Fibroblast of peridontal ligament (primary cell): ENCODE results near the gene CELA1.
"Not testable (repeated sequence)": the region's sequence is repeated elsewhere in the genome, so short reads cannot be mapped to it uniquely, and the experiment has no call there.

Source experiments
- DNase-seq: peaks from one replicate; pipeline ENCODE4 v3.0.0-alpha.2; 2010; ENCODE audit errors: extremely low read depth

CELA1 gene

DNA sequence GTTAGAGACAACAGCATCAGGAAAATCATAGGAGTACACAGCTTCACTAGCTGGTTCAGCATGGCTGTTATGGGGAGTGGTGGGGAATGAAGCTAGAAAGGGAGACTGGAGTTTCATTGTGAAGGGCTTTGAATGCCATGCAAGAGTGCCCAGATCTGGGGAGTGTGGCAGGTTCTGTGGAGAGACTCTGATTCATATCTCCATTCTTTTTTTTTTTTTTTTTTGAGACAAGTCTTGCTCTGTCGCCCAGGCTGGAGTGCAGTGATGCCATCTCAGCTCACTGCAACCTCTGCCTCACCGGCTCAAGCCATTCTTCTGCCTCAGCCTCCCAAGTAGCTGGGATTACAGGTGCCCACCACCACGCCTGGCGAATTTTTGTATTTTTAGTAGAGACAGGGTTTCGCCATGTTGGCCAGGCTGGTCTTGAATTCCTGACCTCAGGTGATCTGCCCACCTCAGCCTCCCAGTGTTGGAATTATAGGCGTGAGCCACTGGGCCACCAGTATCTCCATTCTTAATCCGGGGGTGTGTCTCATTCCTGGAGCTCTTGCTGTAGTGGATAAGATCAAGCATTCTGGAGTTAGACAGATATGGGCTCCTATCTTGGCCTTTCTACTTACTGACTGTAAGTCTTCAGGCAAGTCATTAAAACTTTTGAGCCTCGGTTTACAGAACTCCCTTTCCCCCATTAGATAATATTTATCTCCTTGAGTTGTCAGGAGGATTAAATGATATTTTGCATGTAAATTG, 28.2 kb downstream of the CELA1 start:
- not testable (repeated sequence) for DNase-seq

DNA sequence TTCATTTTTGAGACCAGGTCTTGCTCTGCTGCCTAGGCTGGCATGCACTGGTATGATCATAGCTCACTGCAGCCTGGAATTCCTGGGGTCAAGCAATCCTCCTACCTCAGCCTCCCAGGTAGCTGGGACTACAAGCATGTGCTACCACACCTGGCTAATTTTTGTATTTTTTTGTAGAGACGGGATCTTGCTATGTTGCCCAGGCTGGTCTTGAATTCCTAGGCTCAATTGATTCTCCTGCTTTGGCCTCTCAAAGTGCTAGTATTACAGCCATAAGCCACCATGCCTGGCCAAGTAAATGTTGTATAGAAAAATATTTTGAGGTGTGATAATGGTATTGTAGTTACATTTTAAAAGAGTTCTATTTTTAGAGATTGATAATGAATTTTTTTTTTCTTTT, 35.1 kb downstream of the CELA1 start:
- no peak for DNase-seq

DNA sequence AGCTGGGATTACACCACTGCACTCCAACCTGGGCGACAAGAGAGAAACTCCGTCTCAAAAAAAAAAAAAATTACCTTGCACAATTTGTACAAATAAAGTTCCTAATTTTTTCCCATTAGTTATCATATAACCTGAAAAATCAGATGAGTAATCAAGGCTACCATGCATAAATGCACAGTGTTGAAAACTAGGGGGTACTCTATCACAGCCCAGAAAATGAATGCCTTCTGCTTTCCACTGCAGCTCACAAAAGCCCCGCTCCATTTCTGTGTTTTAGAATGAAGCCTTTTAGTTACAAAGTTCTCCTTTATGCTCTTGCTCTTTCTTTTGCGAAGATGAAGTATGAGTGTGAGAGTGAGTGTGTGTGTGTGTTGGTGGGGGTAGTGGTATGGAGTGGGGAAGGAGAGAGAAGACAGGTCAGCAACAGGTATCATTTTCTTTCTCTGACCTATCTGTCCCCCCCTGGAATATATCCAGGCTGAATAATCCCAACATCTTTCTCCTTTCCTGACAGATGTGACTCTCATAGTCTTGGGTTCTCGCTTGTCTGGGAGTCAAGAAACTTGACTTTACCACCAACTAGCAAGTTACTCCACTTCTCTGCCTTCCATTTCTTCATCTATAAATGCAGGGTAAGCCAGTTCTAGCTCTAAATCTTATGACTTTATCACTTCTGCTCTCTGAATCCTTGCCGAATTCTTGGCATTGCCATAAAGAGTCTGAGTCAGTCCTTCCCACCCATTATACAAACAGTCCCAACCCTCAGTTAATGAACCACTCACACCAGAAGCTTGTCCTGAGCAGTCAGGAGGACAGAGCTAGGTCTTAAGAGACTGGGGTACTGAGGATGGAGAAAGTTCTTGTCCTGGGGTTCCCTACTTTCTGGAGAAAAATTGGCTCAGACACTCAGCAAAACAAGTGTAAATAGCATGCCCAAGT, 38.6 kb downstream of the CELA1 start:
- peak; percentile 93 for DNase-seq

DNA sequence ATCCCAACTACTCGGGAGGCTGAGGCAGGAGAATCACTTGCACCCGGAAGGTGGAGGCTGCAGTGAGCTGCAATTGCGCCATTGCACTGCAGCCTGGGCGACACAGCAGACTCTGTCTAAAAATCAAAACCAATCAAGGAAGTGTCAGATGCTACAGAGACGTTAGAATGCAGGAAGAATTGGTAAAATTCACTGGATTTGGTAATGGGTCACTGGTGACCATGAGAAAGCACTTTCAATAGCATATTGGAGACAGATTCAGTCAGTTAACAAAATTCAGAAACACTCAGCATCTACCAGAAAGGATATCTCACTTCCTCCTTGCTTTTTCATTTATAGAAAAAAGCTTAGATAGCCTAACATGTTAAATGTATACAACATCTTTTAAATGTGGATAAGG, 40.0 kb downstream of the CELA1 start:
- no peak for DNase-seq

DNA sequence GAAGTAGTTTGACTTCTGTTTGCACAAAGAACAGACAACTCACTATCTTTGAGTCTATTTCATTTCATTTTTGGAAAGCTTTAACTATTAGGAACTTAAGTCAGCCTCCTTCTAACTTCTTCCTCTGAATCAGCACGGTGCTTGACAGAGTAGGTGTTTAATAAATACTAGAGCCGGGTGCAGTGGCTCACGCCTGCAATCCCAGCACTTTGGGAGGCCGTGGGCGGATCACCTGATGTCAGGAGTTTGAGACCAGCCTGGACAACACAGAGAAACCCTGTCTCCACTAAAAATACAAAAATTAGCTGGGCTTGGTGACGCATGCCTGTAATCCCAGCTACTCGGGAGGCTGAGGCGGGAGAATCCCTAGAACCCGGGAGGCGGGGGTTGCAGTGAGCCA, 45.7 kb downstream of the CELA1 start:
- not testable (repeated sequence) for DNase-seq

DNA sequence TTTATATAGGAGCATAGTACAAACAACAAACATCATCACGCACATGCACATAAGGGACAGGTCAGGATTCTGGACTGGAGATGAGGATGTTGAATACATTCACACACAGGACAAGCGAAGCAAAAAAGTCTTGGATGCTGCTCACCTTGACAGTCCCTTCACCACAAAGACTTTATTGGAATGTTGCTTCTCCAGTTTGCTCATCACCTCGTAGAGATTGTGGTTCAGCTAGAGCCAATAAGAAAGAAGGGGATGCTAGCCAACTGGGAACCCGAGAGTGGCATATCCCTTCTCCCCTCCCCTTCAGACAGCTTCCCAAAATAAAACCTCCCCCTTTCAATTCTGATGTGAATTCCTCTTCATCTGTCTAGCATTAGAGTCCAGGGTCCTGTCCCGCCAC, 50.8 kb downstream of the CELA1 start:
- no peak for DNase-seq

DNA sequence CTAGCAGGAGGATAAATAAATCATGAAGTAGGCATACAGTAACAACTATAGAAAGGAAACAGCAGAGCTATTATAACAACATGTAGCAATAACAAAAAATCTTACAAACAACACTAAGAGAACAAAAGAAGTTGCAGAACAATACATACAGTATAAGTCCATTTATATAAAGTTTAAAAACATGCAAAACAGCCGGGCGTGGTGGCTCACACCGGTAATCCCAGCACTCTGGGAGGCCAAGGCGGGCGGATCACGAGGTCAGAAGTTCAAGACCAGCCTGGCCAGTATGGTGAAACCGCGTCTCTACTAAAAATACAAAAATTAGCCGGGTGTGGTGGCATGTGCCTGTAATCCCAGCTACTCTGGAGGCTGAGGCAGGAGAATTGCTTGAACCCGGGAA, 52.4 kb downstream of the CELA1 start:
- DNase-seq: not testable (repeated sequence)

DNA sequence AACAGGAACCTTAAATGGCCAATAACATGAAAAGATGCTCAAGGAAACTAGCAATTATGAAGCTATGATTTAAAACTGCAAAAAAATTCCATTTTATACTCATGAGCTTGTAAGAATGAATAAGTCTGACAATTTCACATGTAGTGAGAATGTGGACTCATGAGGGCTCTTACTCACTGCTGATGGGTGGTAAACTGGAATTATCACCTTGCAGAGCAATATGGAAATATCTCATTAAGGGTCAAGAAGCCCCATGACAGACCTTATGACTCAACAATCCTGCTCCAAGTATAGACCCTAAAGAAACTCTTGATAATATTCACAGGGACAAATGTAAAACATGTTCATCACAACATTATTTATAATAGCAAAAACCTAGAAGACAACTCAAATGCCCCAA, 52.8 kb downstream of the CELA1 start:
- no peak for DNase-seq

DNA sequence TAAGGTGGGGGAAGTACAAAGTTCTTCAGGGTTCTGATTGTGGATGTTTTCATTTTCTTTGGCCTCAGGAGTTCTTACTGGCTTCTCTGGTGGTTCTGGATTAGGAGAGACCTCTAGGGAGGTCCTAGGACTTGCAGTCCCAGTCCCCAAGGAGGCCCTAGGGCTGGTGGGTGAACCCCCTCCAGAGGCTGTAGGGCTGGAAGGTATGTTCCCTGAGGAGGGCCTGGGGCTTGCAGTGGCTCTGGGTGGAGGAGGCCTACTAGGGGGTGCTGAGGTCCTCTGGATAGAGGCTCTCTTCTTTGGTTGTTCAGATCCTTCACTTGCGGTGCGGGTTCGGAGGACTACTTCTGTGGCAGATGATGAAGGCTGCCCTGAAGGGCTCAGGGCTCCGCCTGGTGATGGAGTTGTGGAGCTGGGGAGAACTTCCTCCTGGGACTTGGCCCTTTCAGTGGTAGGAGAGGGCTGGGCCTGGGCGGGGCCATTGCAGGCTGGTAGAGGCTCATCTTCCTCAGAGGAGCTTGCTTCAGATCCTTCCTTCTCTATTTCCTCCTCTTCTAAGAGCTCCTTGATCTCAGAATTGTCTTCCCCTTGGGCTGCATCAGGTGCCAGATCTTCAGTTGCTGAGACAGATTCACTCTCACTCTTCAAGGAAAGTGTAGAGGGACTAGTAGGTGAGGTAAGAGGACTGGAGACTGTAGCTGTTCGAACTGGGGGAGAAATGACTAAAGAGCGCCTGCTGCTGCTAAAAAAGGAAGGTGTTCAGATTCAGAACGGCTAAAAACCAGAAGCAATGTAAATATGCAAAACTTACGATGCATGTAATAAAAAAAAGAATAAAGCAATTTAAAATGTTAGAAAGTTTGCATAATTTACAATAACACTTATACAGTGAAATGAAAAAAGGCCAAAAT, 54.6 kb downstream of the CELA1 start:
- not testable (repeated sequence) for DNase-seq

DNA sequence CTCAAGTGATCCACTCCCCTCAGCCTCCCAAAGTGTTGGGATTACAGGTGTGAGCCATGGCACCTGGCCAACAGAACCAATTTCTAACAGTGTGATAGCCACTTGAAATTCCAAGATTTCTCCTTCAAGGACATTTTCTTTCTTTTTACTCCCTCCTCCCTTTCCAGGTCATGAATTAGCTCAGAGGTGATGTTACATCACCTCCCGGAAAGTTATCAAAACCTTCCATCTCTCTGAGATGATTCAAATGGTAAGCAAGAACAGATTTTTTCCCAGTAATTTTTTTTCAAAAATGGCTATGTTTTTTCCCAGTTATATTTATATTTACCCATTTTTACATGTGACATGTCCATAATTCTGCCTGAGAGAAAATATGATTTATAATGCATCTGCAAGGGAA, 60.6 kb downstream of the CELA1 start:
- no peak for DNase-seq

DNA sequence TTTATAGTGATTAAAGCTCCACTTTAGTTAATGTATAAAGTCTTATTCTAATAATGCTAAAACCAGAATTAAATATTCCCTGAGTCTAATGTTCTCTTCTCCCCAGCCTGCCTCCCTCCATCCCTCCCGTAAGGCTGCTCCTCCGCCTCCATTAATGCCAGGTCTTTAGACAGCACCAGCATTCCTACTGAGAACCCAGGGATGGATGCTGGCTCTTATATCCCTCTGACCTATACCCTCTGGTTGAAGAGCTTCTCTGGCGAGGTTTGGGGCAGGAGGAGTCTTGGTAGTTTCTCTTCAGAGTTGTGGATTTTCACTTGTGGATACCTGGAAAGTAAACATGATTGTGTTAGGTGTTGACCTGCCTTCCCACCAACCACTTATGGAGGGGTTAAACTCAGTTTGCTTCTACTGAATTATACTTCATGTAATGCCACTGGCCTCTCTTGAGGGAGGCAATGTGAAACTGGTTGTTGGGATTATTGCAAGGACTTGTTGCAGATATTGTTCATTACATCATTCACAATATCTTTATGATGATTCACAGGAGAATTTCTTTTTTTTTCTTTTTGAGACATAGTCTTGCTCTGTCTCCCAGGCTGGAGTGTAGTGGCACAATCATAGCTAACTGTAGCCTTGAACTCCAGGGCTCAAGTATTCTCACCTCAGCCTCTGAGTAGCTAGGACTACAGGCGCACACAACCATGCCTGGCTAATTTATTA, 65.1 kb downstream of the CELA1 start:
- peak; percentile 79 for DNase-seq
